Mammary microvascular endothelial cell (primary cell): ENCODE measurements around the gene C14orf180. TPM values are rescaled to one million over a fixed set of nuclear protein-coding genes. Genes with fewer than 3 reads are reported as not detected.

Source experiments
- total RNA-seq: library from RNA; depleted of rRNA; stranded (reverse); fragments of >200 nt; gene quantifications from 2 replicates; pipeline ENCODE4 v1.2.3, GENCODE V29; 2015

The C14orf180 gene
- not detected in 2 replicates for total RNA-seq

DNA sequence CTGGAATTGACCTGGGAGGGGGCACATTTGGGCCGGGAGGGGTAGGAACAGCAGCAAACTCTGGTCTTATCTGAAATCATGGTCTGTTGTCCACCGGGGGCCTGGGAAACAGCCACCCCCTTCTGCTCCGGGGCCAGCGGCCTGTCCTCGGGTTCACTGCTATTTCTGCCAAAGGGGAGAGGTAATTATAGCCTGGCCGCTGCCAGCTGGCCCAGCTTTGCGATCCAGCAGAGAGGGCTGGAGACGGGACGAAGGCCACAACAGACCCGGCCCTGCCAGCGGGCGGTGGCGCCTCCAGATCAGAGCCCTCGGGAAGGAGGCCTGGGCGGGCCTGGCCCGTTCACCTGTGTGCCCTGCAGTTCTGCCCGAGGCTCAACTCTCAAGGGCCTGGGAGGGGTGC is at the start of gene C14orf180:
Gene C14orf180, plus strand, starts transcription at position 258 of the 400 bp plus-strand sequence. CDS start 6,667 bp downstream, outside the sequence.

DNA sequence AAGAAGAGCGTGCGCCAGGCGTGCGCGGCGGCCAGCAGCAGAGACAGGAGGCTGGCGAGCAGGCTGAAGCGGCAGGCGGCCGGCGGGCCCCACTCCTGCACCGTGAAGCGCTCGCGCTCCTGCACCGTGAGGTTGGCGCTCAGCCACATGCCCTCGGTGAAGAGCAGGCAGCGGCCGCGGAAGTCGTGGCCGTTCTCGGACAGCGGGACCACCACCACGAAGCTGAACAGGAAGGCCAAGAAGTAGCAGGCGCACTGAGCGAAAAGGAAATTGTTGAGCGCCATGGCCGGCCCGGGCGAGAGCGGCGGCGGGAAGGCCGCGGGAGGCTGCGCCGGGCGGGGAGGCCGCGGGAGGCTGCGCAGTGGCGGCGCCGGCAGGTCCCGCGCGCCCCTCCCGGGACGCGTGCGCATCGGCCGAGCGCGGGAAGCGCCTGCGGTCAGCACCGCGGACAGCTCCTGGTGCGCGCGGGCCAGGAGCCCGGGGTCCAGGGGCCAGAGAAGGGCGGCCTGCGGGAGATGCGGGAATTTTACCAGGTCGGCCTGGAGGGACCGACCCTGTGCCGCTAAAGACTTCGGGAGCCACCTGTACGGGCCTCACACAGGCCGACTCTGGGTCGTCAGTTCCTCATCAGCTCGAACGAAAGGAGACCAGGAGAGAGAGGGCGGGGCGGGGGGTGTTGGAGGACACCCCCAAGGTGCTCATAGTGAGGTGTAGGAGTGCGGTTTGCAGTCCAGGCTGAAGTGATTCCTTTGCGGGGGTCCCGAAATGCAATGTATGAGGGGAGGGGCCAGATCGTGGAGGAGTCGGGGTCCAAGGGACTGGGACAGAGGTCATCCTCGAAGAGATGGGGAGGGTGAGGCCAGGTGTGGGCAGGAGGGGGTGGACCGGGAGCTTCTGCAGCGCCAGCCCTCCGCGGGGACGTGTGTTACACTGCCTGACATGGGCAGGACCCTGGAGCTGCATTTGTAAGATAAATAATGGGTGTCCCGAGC is 25.2 kb downstream of the C14orf180 start, which contains the start of gene TMEM179:
Gene TMEM179, minus strand, starts transcription at position 315 of the 992 bp plus-strand sequence. Its CDS starts 31 bp downstream, at position 284.

Other genes starting within 250 kb of the C14orf180 start
- gene TMEM179, start 25.0 kb downstream of the C14orf180 start, total RNA-seq: 0.73 TPM in 1 of 2 replicates, not detected in the other
- 79.2 and 84.6 TPM in 2 replicates for gene INF2, start 109.9 kb downstream of the C14orf180 start, total RNA-seq
- gene ADSS1, start 144.5 kb downstream of the C14orf180 start, total RNA-seq: 0.10 and 0.47 TPM in 2 replicates
- gene SIVA1, start 173.4 kb downstream of the C14orf180 start, total RNA-seq: 357 and 399 TPM in 2 replicates
- gene AKT1, start 216.0 kb downstream of the C14orf180 start, total RNA-seq: 129 and 135 TPM in 2 replicates
- gene ZBTB42, start 221.3 kb downstream of the C14orf180 start, total RNA-seq: 3.2 and 5.5 TPM in 2 replicates